Fibroblast of lung (primary cell): ENCODE results near the gene TNFRSF1A.

Experiments
- EZH2 ChIP-seq: IDR thresholded peaks from 2 replicates; pipeline ENCODE4 v1.5.1; 2012; ENCODE audit warnings: low read length, control low read depth, mild to moderate bottlenecking; ENCODE audit errors: missing control alignments
- TF ChIP-seq, protein P1 (sequence below), 2 donors: IDR thresholded peaks in 1 of 2; conservative IDR thresholded peaks in 1 of 2; 1 replicate in 1 of 2; 2 replicates in 1 of 2; pipeline ENCODE4 v1.5.1; 2011 to 2012; ENCODE audit warnings: low read length in 2 of 2, control low read depth in 1 of 2, inconsistent platforms in 1 of 2, low read depth in 1 of 2, mild to moderate bottlenecking in 1 of 2

DNA sequence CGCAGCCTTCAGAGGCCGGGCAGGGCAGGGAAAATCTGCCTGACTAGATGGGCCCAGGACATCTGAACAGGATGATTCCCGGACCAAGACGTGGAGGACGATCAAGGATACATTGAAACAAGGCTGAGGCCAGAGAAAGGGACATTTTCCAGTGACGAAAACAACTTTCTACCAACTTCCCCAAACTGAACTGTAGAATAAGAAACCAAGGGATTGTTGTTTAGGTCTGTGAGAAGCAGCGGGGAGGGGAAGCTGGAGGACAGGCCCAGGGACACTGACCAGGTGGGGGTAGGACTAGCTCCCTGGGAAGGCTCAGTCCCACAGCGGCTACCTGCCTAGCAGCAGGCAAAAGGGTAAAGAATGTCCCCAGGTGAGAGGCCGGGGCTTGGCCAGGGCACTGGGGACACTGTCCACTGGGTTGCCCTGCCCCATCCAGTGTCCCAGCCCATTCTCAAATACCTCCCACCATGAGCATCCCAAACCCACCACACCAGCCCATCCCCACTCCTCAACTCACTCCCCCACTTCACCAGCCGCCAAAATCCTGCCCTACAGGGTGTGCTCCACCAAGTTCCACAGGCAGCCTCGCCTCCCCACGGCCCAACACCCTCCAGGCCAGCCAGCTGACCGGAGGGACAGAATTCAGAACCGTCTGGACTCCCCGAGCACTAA is 995 bp downstream of the TNFRSF1A start:
- TF ChIP-seq, protein P1, sequence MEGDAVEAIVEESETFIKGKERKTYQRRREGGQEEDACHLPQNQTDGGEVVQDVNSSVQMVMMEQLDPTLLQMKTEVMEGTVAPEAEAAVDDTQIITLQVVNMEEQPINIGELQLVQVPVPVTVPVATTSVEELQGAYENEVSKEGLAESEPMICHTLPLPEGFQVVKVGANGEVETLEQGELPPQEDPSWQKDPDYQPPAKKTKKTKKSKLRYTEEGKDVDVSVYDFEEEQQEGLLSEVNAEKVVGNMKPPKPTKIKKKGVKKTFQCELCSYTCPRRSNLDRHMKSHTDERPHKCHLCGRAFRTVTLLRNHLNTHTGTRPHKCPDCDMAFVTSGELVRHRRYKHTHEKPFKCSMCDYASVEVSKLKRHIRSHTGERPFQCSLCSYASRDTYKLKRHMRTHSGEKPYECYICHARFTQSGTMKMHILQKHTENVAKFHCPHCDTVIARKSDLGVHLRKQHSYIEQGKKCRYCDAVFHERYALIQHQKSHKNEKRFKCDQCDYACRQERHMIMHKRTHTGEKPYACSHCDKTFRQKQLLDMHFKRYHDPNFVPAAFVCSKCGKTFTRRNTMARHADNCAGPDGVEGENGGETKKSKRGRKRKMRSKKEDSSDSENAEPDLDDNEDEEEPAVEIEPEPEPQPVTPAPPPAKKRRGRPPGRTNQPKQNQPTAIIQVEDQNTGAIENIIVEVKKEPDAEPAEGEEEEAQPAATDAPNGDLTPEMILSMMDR (conservative IDR thresholded peaks at IDR 0.05 in 1 of 2, IDR thresholded peaks at IDR 0.05 in 1 of 2; ENCODE audit: low read depth in 1 of 2, low read length in 2 of 2), result no peak
- no peak for TF ChIP-seq EZH2
